GM12878 (cell line): ENCODE results near the gene MCCD1. TPM values are rescaled to one million over a fixed set of nuclear protein-coding genes. Genes with fewer than 3 reads are reported as not detected.

Experiments
- ASH2L ChIP-seq: fragments of 300-600, 200-600 bp; sonication (generic); IDR thresholded peaks from 2 replicates; pipeline ENCODE4 v1.6.1; 2017; ENCODE audit warnings: low read depth, mild to moderate bottlenecking, borderline replicate concordance
- ATF2 ChIP-seq: IDR thresholded peaks from 2 replicates; pipeline ENCODE4 v1.6.1; 2012; ENCODE audit warnings: low read length, inconsistent platforms
- CBX3 ChIP-seq: fragments of 200-600 bp; sonication (generic); IDR thresholded peaks from 2 replicates; pipeline ENCODE4 v1.6.1; 2016; ENCODE audit warnings: low read depth, borderline replicate concordance
- CEBPZ ChIP-seq: fragments of 150-350 bp; IDR thresholded peaks from 2 replicates; pipeline ENCODE4 v1.6.1; 2016; ENCODE audit warnings: low read depth, low read length
- CREB1 ChIP-seq: IDR thresholded peaks from 2 replicates; pipeline ENCODE4 v1.6.1; 2012; ENCODE audit warnings: low read depth, mild to moderate bottlenecking, inconsistent platforms
- ETV6 ChIP-seq, 2 experiments: fragments of 450-650 bp in 1 of 2; IDR thresholded peaks in 1 of 2; conservative IDR thresholded peaks in 1 of 2; 2 replicates each; pipeline ENCODE4 v1.6.1; 2014; ENCODE audit warnings: antibody characterized with exemption in 1 of 2, borderline replicate concordance in 1 of 2, low read depth in 1 of 2, mild to moderate bottlenecking in 1 of 2, moderate library complexity in 1 of 2
- FOXK2 ChIP-seq: fragments of 450-650 bp; IDR thresholded peaks from 2 replicates; pipeline ENCODE4 v1.6.1; 2017; ENCODE audit warnings: mild to moderate bottlenecking, moderate library complexity
- HCFC1 ChIP-seq: fragments of 150-350 bp; IDR thresholded peaks from 2 replicates; pipeline ENCODE4 v1.6.1; 2014; ENCODE audit warnings: low read length
- HDAC2 ChIP-seq: fragments of 200-600 bp; sonication (generic); IDR thresholded peaks from 2 replicates; pipeline ENCODE4 v1.6.1; 2017
- HSF1 ChIP-seq: fragments of 150-350 bp; IDR thresholded peaks from 2 replicates; pipeline ENCODE4 v1.6.1; 2014; ENCODE audit warnings: mild to moderate bottlenecking, low read depth, low read length
- MAX ChIP-seq: IDR thresholded peaks from 2 replicates; pipeline ENCODE4 v1.6.1; 2012; ENCODE audit warnings: low read depth, low read length, improper control_type of control experiment
- MLLT1 ChIP-seq: fragments of 450-650 bp; IDR thresholded peaks from 2 replicates; pipeline ENCODE4 v1.6.1; 2016; ENCODE audit warnings: mild to moderate bottlenecking
- MTA2 ChIP-seq: fragments of 450-650 bp; IDR thresholded peaks from 2 replicates; pipeline ENCODE4 v1.6.1; 2016; ENCODE audit warnings: low read depth, mild to moderate bottlenecking, moderate library complexity
- MYB ChIP-seq: fragments of 150-350 bp; IDR thresholded peaks from 2 replicates; pipeline ENCODE4 v1.6.1; 2014; ENCODE audit warnings: mild to moderate bottlenecking, low read depth, low read length, borderline replicate concordance
- NFXL1 ChIP-seq: fragments of 450-650 bp; IDR thresholded peaks from 2 replicates; pipeline ENCODE4 v1.6.1; 2017; ENCODE audit warnings: antibody characterized with exemption, mild to moderate bottlenecking, borderline replicate concordance
- NRF1 ChIP-seq: conservative IDR thresholded peaks from 2 replicates; pipeline ENCODE4 v1.6.1; 2011; ENCODE audit warnings: mild to moderate bottlenecking, low read depth, low read length, improper control_type of control experiment
- PAX5 ChIP-seq: IDR thresholded peaks from 2 replicates; pipeline ENCODE4 v1.6.1; 2011; ENCODE audit warnings: low read depth, low read length, borderline replicate concordance
- POLR2AphosphoS5 ChIP-seq: IDR thresholded peaks from 2 replicates; pipeline ENCODE4 v1.6.1; 2011; ENCODE audit warnings: mild to moderate bottlenecking, low read length, inconsistent platforms
- RAD51 ChIP-seq: fragments of 450-650 bp; IDR thresholded peaks from 2 replicates; pipeline ENCODE4 v1.6.1; 2016; ENCODE audit warnings: moderate library complexity, mild to moderate bottlenecking, inconsistent platforms
- RELA ChIP-seq: fragments of 450-650 bp; IDR thresholded peaks from 2 replicates; pipeline ENCODE4 v1.8.0; 2014; ENCODE audit warnings: borderline replicate concordance; ENCODE audit not compliant: partially characterized antibody
- RUNX3 ChIP-seq: IDR thresholded peaks from 2 replicates; pipeline ENCODE4 v1.6.1; 2012; ENCODE audit warnings: low read length, inconsistent platforms
- USF2 ChIP-seq: IDR thresholded peaks from 2 replicates; pipeline ENCODE4 v1.6.1; 2011; ENCODE audit warnings: low read depth, low read length, improper control_type of control experiment, borderline replicate concordance
- ZNF217 ChIP-seq: fragments of 450-650 bp; IDR thresholded peaks from 2 replicates; pipeline ENCODE4 v1.6.1; 2017; ENCODE audit warnings: antibody characterized with exemption, mild to moderate bottlenecking
- polyA plus RNA-seq, 11 experiments: library from polyadenylated mRNA; depleted of rRNA in 4 of 11; unstranded in 6 of 11; stranded (reverse) in 5 of 11; fragments of >200 nt; fragmentation: Nextera tagmentation in 4 of 11; fragmentation: Illumina TruSeq in 1 of 11; extraction: Ambion mirVana in 4 of 11; extraction: Trizol in 1 of 11; gene quantifications; 1 replicate in 1 of 11; 2 replicates in 10 of 11; pipeline versions ENCODE4 v1.2.1 to v1.2.3, GENCODE V29; 2011 to 2016; ENCODE audit warnings: inconsistent platforms in 2 of 11, missing spikeins in 2 of 11, low read depth in 1 of 11
- total RNA-seq, 4 experiments: library from RNA; depleted of rRNA in 3 of 4; stranded (reverse); fragments of >200 nt in 3 of 4; fragmentation: Illumina TruSeq in 1 of 4; extraction: Trizol in 1 of 4; gene quantifications; 2 replicates each; pipeline versions ENCODE4 v1.2.1 to v1.2.3, GENCODE V29; 2013 to 2021

MCCD1 gene
- total and polyA plus RNA-seq, 10 of the 15 experiments (the other 5 are each of a cell fraction or from before 2014, with no cell fraction given): not detected

GRCh38 chr6:31568537-31568961, 39.8 kb downstream of the MCCD1 start (continued):
- TF ChIP-seq CEBPZ (no peak), MTA2 (peak; percentile 81), RAD51 (peak; percentile 94), MLLT1 (0 out of 2 replicates have a peak, but pooled peaks have one; percentile 61), CREB1 (no peak), HDAC2 (peak; percentile 51; the same call in 1 of the 2 replicates), PAX5 (peak; percentile 81), HSF1 (no peak), POLR2AphosphoS5 (no peak), MYB (peak; percentile 82; the same call in 1 of the 2 replicates), NFXL1 (no peak), ZNF217 (no peak), HCFC1 (no peak), MAX (no peak), RUNX3 (no peak), FOXK2 (no peak), NRF1 (no peak), ATF2 (no peak), USF2 (peak; percentile 61; the same call in 1 of the 2 replicates), CBX3 (no peak), ASH2L (no peak), RELA (peak; percentile 68), ETV6 (conservative IDR thresholded peaks at IDR 0.05 in 1 of 2, IDR thresholded peaks at IDR 0.05 in 1 of 2; ENCODE audit: borderline replicate concordance in 1 of 2, low read depth in 1 of 2) (peak in 1 of 2 experiments; percentile 96; a peak in 2 of 4 replicates)
